Measurements from ENCODE around the gene ACSM6. TPM values are rescaled to one million over a fixed set of nuclear protein-coding genes. Genes with fewer than 3 reads are reported as not detected.

Gene ACSM6
- not detected in 2 replicates for total RNA-seq

GRCh38 chr10:95193944-95194343 is at the start of gene ACSM6:
TSS of gene ACSM6 (plus strand) at chr10:95194238. CDS start at chr10:95194486, 248 bp downstream.

Other genes starting within 250 kb of the ACSM6 start
- not detected in 2 replicates for gene CYP2C8, start 124.7 kb upstream of the ACSM6 start, total RNA-seq
- 106 and 114 TPM in 2 replicates for gene PDLIM1, start 96.8 kb downstream of the ACSM6 start, total RNA-seq

Measured in mammary microvascular endothelial cell (primary cell).